ENCODE results near the gene IQGAP1. TPM values are rescaled to one million over a fixed set of nuclear protein-coding genes. Genes with fewer than 3 reads are reported as not detected.

IQGAP1 gene
- polyA plus RNA-seq, 1 donor (not counting 4 experiments of a cell fraction or from before 2014, with no cell fraction given): 310 TPM

DNA sequence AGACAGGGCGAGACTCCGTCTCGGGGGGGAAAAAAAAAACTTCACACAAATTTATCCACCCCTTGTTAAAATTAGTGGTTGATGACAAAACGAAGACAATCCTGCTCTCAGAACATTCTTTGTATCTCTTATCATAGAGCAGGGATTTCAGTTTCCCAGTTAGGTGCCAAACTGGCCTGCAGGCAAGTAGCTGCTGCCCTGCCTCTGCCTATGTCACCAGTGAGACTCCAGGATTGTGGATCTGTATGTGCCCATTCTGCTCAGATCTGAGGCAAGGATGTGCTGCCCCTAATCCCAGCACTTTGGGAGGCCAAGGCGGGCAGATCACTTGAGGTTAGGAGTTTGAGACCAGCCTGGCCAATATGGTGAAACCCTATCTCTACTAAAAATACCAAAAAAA lies 54.4 kb downstream of the IQGAP1 start:
- Histone ChIP-seq H3K9ac (ENCODE audit: control insufficient read depth, extremely low read depth, insufficient read depth, low read length) (no peak overlapping the region), H3K79me2 (ENCODE audit: control insufficient read depth, insufficient read depth, low read length) (peaks cover 21% of the 10 kb centered on the region), H3K27ac (ENCODE audit: control insufficient read depth, insufficient read depth, low read length) (peak overlapping the region; percentile 17), H3K4me1 (ENCODE audit: control insufficient read depth, extremely low read depth, insufficient read depth, low read length) (peaks cover 6% of the 10 kb centered on the region), H3K4me2 (ENCODE audit: control insufficient read depth, extremely low read depth, insufficient read depth, low read depth, low read length) (no peak overlapping the region), H3K4me3 (ENCODE audit: control insufficient read depth in 2 of 3, extremely low read depth in 1 of 3, insufficient read depth in 2 of 3, low read depth in 1 of 3, low read length in 3 of 3) (no peak overlapping the region), H3K36me3 (ENCODE audit: control insufficient read depth in 2 of 2, extremely low read depth in 1 of 2, insufficient read depth in 2 of 2, low read length in 2 of 2) (peaks cover 14 to 41% of the 10 kb centered on the region in 2 experiments), H2AFZ (ENCODE audit: control insufficient read depth, low read length) (no peak overlapping the region), H3K9me3 (ENCODE audit: control insufficient read depth, low read depth, low read length) (no peaks in the 10 kb centered on the region), H4K20me1 (ENCODE audit: control insufficient read depth, extremely low read depth, insufficient read depth, low read length) (no peaks in the 10 kb centered on the region), H3K9me1 (ENCODE audit: control insufficient read depth, extremely low read depth, insufficient read depth, low read length) (no peaks in the 10 kb centered on the region), H3K27me3 (ENCODE audit: control insufficient read depth, extremely low read depth, insufficient read depth, low read length) (no peaks in the 10 kb centered on the region)
- TF ChIP-seq, protein P1, sequence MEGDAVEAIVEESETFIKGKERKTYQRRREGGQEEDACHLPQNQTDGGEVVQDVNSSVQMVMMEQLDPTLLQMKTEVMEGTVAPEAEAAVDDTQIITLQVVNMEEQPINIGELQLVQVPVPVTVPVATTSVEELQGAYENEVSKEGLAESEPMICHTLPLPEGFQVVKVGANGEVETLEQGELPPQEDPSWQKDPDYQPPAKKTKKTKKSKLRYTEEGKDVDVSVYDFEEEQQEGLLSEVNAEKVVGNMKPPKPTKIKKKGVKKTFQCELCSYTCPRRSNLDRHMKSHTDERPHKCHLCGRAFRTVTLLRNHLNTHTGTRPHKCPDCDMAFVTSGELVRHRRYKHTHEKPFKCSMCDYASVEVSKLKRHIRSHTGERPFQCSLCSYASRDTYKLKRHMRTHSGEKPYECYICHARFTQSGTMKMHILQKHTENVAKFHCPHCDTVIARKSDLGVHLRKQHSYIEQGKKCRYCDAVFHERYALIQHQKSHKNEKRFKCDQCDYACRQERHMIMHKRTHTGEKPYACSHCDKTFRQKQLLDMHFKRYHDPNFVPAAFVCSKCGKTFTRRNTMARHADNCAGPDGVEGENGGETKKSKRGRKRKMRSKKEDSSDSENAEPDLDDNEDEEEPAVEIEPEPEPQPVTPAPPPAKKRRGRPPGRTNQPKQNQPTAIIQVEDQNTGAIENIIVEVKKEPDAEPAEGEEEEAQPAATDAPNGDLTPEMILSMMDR (optimal IDR thresholded peaks at IDR 0.05 in 1 of 3, IDR thresholded peaks at IDR 0.05 in 1 of 3, conservative IDR thresholded peaks at IDR 0.05 in 1 of 3; ENCODE audit: extremely low read depth in 1 of 3, insufficient read depth in 2 of 3, low read length in 3 of 3): no peak
- no peak for TF ChIP-seq EZH2 (IDR thresholded peaks at IDR 0.05; ENCODE audit: low read length)
- dilution Hi-C loops (cut with MboI; ENCODE audit: extremely low pct_ligation_motif_present, low sequenced_read_pairs): no loop called here
- DNase-seq (ENCODE audit: low read depth, low spot score) (no peak), FAIRE-seq (peak; percentile 56)

DNA sequence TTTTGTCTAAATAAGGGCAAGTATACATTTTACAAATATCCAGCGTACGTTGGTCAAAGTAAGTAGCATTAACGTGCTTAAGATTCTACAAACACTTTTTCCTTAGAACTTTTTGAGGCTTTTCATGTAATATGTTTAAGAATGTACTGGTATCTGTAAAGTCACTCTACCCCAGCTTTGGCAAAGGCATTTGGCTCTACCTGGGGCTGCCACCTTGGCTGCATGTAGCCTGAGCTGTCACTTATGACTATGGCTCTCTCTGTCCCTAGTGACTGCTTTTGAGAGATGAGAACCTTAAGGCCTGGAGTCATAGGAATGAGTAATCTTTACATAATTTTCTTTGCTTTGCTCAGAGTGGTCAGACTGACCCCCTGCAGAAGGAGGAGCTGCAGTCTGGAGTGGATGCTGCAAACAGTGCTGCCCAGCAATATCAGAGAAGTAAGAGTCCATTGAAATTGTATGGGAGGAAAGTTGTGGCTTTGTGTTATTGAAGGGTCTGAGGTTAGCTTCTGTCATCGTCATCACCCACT lies 61.2 kb downstream of the IQGAP1 start:
- Histone ChIP-seq H3K27ac (ENCODE audit: control insufficient read depth, insufficient read depth, low read length) (no peak overlapping the region), H3K4me1 (ENCODE audit: control insufficient read depth, extremely low read depth, insufficient read depth, low read length) (no peaks in the 10 kb centered on the region), H2AFZ (ENCODE audit: control insufficient read depth, low read length) (no peak overlapping the region), H3K9ac (ENCODE audit: control insufficient read depth, extremely low read depth, insufficient read depth, low read length) (no peak overlapping the region), H3K36me3 (ENCODE audit: control insufficient read depth in 2 of 2, extremely low read depth in 1 of 2, insufficient read depth in 2 of 2, low read length in 2 of 2) (peaks cover 43 to 64% of the 10 kb centered on the region in 2 experiments), H4K20me1 (ENCODE audit: control insufficient read depth, extremely low read depth, insufficient read depth, low read length) (no peaks in the 10 kb centered on the region), H3K79me2 (ENCODE audit: control insufficient read depth, insufficient read depth, low read length) (peaks cover 18% of the 10 kb centered on the region), H3K4me2 (ENCODE audit: control insufficient read depth, extremely low read depth, insufficient read depth, low read depth, low read length) (no peak overlapping the region), H3K27me3 (ENCODE audit: control insufficient read depth, extremely low read depth, insufficient read depth, low read length) (no peaks in the 10 kb centered on the region), H3K9me3 (ENCODE audit: control insufficient read depth, low read depth, low read length) (no peaks in the 10 kb centered on the region), H3K9me1 (ENCODE audit: control insufficient read depth, extremely low read depth, insufficient read depth, low read length) (no peaks in the 10 kb centered on the region), H3K4me3 (ENCODE audit: control insufficient read depth in 2 of 3, extremely low read depth in 1 of 3, insufficient read depth in 2 of 3, low read depth in 1 of 3, low read length in 3 of 3) (no peak overlapping the region)
- FAIRE-seq: no peak
- dilution Hi-C loops (cut with MboI; ENCODE audit: extremely low pct_ligation_motif_present, low sequenced_read_pairs): no loop called here
- no peak for DNase-seq (ENCODE audit: low read depth, low spot score)
- TF ChIP-seq, protein P1 (optimal IDR thresholded peaks at IDR 0.05 in 1 of 3, IDR thresholded peaks at IDR 0.05 in 1 of 3, conservative IDR thresholded peaks at IDR 0.05 in 1 of 3; ENCODE audit: extremely low read depth in 1 of 3, insufficient read depth in 2 of 3, low read length in 3 of 3): no peak
- no peak for TF ChIP-seq EZH2 (IDR thresholded peaks at IDR 0.05; ENCODE audit: low read length)
